ENCODE results near the gene SHQ1.

GRCh38 chr3:72719137-72719536, 129.1 kb downstream of the SHQ1 start:
- no peak for TF ChIP-seq POLR2A (IDR thresholded peaks at IDR 0.05)
- TF ChIP-seq, protein P1, sequence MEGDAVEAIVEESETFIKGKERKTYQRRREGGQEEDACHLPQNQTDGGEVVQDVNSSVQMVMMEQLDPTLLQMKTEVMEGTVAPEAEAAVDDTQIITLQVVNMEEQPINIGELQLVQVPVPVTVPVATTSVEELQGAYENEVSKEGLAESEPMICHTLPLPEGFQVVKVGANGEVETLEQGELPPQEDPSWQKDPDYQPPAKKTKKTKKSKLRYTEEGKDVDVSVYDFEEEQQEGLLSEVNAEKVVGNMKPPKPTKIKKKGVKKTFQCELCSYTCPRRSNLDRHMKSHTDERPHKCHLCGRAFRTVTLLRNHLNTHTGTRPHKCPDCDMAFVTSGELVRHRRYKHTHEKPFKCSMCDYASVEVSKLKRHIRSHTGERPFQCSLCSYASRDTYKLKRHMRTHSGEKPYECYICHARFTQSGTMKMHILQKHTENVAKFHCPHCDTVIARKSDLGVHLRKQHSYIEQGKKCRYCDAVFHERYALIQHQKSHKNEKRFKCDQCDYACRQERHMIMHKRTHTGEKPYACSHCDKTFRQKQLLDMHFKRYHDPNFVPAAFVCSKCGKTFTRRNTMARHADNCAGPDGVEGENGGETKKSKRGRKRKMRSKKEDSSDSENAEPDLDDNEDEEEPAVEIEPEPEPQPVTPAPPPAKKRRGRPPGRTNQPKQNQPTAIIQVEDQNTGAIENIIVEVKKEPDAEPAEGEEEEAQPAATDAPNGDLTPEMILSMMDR (IDR thresholded peaks at IDR 0.05) = no peak

Measured in sigmoid colon (tissue), 3 donors.